ENCODE results near the gene PLCB4.

GRCh38 chr20:9507544-9508239 lies 438.8 kb downstream of the PLCB4 start:
- TF ChIP-seq POLR2A (IDR thresholded peaks at IDR 0.05; ENCODE audit: low read depth) (no peak), CTCF (IDR thresholded peaks at IDR 0.05) (no peak), POLR2AphosphoS5 (IDR thresholded peaks at IDR 0.05) (no peak)
